BLaER1 treated with 17β-estradiol and CSF1 and Interleukin-3, amounts not matched to agents 10 nM and 100 nM (cell line): ENCODE measurements around the gene UBR4.
"Not testable (repeated sequence)": the region's sequence is repeated elsewhere in the genome, so short reads cannot be mapped to it uniquely, and the experiment has no call there.

ENCODE experiments used
- H3K27ac ChIP-seq, 11 experiments: shearing (Covaris generic); formaldehyde crosslinking; 2 replicates each; pipeline ENCODE4 v1.8.1; 2022
- H3K27me3 ChIP-seq, 11 experiments: shearing (Covaris generic); formaldehyde crosslinking; 2 replicates each; pipeline ENCODE4 v1.8.1; 2022
- H3K36me3 ChIP-seq, 11 experiments: shearing (Covaris generic); formaldehyde crosslinking; 2 replicates each; pipeline ENCODE4 v1.8.1; 2022
- H3K4me1 ChIP-seq, 10 experiments: shearing (Covaris generic); formaldehyde crosslinking; 2 replicates each; pipeline ENCODE4 v1.8.1; 2022
- H3K4me2 ChIP-seq, 11 experiments: shearing (Covaris generic); formaldehyde crosslinking; 2 replicates each; pipeline ENCODE4 v1.8.1; 2022
- H3K4me3 ChIP-seq, 10 experiments: shearing (Covaris generic); formaldehyde crosslinking; 2 replicates each; pipeline ENCODE4 v1.8.1; 2022
- H3K9ac ChIP-seq, 11 experiments: shearing (Covaris generic); formaldehyde crosslinking; 2 replicates each; pipeline ENCODE4 v1.8.1; 2022
- H3K9me3 ChIP-seq, 11 experiments: shearing (Covaris generic); formaldehyde crosslinking; replicated peaks in 1 of 11; 2 replicates each; pipeline ENCODE4 v1.8.1; 2022
- H4K20me1 ChIP-seq, 11 experiments: shearing (Covaris generic); formaldehyde crosslinking; 2 replicates each; pipeline ENCODE4 v1.8.1; 2022
- Cebpa-rat ChIP-seq, 11 experiments: shearing (Covaris generic); IDR thresholded peaks; 2 replicates each; pipeline ENCODE4 v1.8.1; 2022

The UBR4 gene

DNA sequence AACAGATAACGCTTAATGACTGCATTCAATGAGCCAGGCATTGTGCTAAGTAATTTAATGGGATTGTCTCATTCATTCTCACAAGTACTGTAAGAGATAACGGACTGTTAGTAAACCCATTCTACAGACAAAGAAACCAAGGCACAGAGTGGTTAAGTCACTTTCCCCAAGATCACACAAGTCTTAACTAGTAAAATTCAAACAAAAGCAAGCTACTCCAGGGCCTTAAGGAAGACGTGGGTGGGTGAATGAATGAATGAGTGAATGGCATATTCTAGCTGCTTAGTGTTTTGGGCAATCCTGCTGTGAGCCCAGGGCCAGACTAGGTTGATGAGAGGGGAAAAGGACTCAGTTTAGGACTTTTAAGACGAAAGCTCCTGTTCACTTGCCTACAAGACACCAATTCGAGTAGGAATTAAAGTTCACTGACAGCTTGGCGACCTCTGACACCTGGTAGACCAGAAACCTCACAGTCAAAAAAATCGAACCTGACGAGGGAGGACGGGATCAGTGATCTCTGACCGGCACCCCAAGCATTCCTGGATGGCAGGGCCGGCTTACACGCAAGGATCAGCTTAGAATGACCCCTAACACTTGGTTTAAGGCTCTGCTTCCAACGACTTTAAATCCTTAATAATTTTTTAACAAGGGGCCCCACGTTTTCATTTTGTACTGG is 40.7 kb upstream of the UBR4 start:
- Histone ChIP-seq H3K4me2 (peak overlapping the region; percentile 86 to 99 (median 95)), H3K9ac (peak overlapping the region; percentile 90 to 98 (median 95)), H3K9me3 (no peaks in the 10 kb centered on the region), H3K4me1 (peaks cover 31 to 51% (median 34%) of the 10 kb centered on the region in 10 experiments), H4K20me1 (peaks cover 0 to 83% (median 63%) of the 10 kb centered on the region in 11 experiments; a peak in 18 of 22 replicates), H3K27me3 (no peaks in the 10 kb centered on the region), H3K27ac (peak overlapping the region; percentile 92 to 99 (median 97)), H3K4me3 (peak overlapping the region; percentile 77 to 99 (median 90)), H3K36me3 (peaks cover 11 to 72% (median 53%) of the 10 kb centered on the region in 11 experiments; a peak in 21 of 22 replicates)
- no peak for TF ChIP-seq Cebpa-rat (IDR thresholded peaks at IDR 0.05)

DNA sequence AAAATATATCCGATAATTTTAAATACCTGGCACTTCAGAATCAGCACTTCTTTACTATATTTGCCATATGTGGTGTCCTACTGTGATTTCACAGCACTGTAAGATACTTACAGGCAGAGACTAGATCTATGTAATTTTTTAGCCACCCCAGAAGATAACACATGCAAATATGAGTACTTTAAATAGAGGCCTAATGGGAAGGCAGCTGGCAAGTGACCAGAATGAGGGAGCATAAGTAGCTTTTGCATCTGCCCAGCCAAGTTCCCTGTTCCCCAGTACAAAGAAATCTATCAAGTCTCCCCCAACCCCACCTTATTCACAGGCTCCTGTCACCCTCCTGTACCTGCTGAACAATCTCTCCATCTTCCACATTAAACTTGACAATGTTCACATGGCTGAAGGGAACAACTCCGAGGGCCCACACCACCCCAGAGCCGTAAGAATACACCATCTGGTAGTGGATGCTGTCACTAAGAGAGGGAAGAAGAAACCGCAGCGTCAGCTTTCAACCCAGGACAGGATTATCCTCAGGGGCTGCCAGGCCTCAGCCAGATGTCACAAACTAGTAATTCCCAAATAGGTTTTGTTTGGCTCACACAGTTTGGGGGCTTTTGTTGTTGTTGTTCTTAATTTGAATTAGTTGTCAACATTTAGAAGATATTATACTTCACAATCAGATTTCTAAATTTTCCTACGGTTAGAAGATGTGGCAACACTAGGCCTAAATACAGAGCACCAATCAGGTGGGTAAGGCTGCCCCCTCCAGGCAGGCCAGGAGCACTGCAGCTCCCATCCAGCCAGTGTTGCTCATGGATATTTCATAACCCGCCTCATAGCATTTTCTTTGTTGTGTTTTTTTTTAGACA is 30.8 kb upstream of the UBR4 start:
- no peak overlapping the region for H3K4me3 ChIP-seq
- peaks cover 0 to 82% (median 49%) of the 10 kb centered on the region in 11 experiments; a peak in 18 of 22 replicates for H4K20me1 ChIP-seq
- peak overlapping the region in 8 of 11 experiments; percentile 31 to 70 (median 52); a peak in 14 of 22 replicates for H3K27ac ChIP-seq
- no peaks in the 10 kb centered on the region for H3K4me1 ChIP-seq
- no peaks in the 10 kb centered on the region for H3K27me3 ChIP-seq
- H3K9ac ChIP-seq = peak overlapping the region; percentile 2 to 67 (median 48); a peak in 14 of 22 replicates
- no peak overlapping the region for H3K4me2 ChIP-seq
- H3K9me3 ChIP-seq = no peaks in the 10 kb centered on the region
- TF ChIP-seq Cebpa-rat (IDR thresholded peaks at IDR 0.05) = peak in 6 of 11 experiments; percentile 10 to 91 (median 58); a peak in 10 of 22 replicates
- H3K36me3 ChIP-seq = peaks cover 87 to 100% (median 95%) of the 10 kb centered on the region in 11 experiments

DNA sequence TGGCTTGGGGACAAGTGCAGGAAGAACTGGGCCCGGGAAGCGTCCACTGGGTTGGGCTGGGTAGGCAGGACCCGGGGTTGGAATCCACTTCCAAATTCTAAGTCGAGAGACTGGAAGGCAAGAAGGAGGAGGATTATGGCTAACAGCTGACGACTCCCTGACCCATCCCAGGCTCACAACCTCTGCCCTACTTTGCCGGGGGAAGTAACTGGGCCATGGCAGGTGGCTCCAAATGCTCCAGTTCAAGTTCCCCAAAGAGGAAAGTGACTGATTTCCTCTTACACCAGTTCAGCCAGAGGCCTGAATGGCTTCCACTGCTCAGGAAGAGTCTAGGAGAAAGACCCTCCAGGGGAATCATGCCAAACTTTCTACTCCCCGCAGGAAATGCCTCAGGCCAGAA is 29.8 kb upstream of the UBR4 start:
- H3K9me3 ChIP-seq = no peaks in the 10 kb centered on the region
- H3K36me3 ChIP-seq = peaks cover 92 to 100% (median 98%) of the 10 kb centered on the region in 11 experiments
- TF ChIP-seq Cebpa-rat (IDR thresholded peaks at IDR 0.05) = no peak

DNA sequence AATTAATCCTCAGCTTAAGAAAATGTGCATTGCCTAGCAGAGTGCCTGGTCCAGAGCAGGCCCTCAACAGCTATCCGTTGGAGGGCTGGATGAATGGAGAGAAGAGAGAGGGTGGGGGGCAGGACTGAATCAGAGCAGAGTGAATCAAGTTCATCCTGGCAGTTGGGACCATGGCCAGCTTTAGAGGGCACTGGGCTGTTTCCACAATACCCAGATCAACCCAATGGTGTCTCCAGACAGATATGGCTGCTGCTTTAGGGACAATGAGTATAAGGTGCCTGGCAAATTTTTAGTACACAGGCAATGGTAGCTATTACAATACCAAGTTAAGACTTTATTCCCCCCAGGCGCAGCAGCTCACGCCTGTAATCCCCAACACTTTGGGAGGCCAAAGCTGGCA is 24.2 kb upstream of the UBR4 start:
- Histone ChIP-seq H4K20me1 (peaks cover 0 to 86% (median 43%) of the 10 kb centered on the region in 11 experiments; a peak in 16 of 22 replicates), H3K4me1 (peaks cover 0 to 1% (median 0%) of the 10 kb centered on the region in 10 experiments; a peak in 2 of 20 replicates), H3K9ac (no peak overlapping the region), H3K9me3 (no peaks in the 10 kb centered on the region), H3K4me3 (no peak overlapping the region), H3K4me2 (no peak overlapping the region), H3K27me3 (no peaks in the 10 kb centered on the region), H3K27ac (no peak overlapping the region), H3K36me3 (peaks cover 93 to 100% (median 98%) of the 10 kb centered on the region in 11 experiments)
- no peak for TF ChIP-seq Cebpa-rat (IDR thresholded peaks at IDR 0.05)

More for the DNA sequence above, 29.8 kb upstream of the UBR4 start:
- Histone ChIP-seq H3K4me2 (no peak overlapping the region), H4K20me1 (peaks cover 0 to 79% (median 41%) of the 10 kb centered on the region in 11 experiments; a peak in 16 of 22 replicates), H3K27me3 (no peaks in the 10 kb centered on the region), H3K9ac (peak overlapping the region in 1 of 11 experiments; percentile 18; a peak in 1 of 22 replicates), H3K4me3 (no peak overlapping the region), H3K4me1 (no peaks in the 10 kb centered on the region), H3K27ac (peak overlapping the region in 1 of 11 experiments; percentile 63; a peak in 1 of 22 replicates)

DNA sequence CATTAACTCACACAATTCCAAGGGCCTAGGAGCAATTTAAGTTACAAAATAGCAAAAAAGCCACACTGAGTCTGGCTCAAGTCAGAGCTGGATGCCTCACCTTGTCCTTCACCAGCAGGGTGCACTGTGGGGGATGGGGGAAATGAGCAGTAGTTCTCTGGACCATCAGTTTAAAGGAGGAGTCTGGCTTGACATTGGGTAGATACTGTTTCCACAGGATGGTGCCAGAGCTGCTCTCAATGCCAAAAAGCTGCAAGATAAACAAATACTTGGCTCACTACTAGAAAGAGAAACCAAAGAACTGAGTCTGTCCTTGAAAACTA is 22.4 kb upstream of the UBR4 start:
- no peak overlapping the region for H3K27ac ChIP-seq
- H3K4me2 ChIP-seq = no peak overlapping the region
- no peaks in the 10 kb centered on the region for H3K9me3 ChIP-seq
- H3K4me1 ChIP-seq = peaks cover 0 to 8% (median 0%) of the 10 kb centered on the region in 10 experiments; a peak in 5 of 20 replicates
- no peak overlapping the region for H3K4me3 ChIP-seq
- TF ChIP-seq Cebpa-rat (IDR thresholded peaks at IDR 0.05) = no peak
- peaks cover 93 to 100% (median 98%) of the 10 kb centered on the region in 11 experiments for H3K36me3 ChIP-seq
- H3K9ac ChIP-seq = no peak overlapping the region
- peaks cover 0 to 89% (median 51%) of the 10 kb centered on the region in 11 experiments; a peak in 16 of 22 replicates for H4K20me1 ChIP-seq
- H3K27me3 ChIP-seq = no peaks in the 10 kb centered on the region

DNA sequence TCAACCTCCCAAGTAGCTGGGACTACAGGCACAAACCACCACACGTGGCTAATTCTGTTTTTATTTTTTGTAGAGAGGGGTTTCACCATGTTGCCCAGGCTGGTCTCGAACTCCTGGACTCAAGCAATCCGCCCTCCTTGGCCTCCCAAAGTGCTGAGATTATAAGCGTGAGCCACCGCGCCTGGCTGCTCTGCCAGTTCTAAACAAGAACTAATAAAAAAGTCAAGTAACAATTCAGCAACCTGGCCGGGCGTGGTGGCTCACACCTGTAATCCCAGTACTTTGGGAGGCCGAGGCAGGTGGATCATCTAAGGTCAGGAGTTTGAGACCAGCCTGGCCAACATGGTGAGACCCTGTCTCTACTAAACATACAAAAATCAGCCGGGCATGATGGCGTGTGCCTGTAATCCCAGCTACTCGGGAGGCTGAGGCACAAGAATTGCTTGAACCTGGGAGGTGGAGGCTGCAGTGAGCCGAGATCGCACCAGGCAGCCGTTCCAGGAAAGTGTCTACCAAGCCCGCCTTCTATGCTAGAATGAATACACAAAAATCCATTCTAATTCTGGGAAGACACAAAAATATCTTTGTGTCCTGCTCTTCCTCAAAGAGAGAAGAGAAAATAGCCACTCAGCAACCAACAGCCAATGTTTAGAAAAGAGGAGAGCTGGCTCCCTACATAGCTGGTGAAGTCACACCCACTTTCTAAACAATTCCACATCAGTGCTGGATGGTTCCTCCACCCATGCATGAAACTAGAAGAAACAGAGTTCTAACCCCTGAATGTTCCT is 21.9 kb upstream of the UBR4 start:
- Histone ChIP-seq H3K4me1 (peaks cover 0 to 13% (median 4%) of the 10 kb centered on the region in 10 experiments; a peak in 13 of 20 replicates), H4K20me1 (peaks cover 0 to 89% (median 57%) of the 10 kb centered on the region in 11 experiments; a peak in 16 of 22 replicates), H3K36me3 (peaks cover 93 to 100% (median 98%) of the 10 kb centered on the region in 11 experiments)
- H3K4me2 ChIP-seq, H3K27ac ChIP-seq, H3K9ac ChIP-seq, H3K4me3 ChIP-seq, H3K27me3 ChIP-seq, H3K9me3 ChIP-seq: not testable (repeated sequence)

DNA sequence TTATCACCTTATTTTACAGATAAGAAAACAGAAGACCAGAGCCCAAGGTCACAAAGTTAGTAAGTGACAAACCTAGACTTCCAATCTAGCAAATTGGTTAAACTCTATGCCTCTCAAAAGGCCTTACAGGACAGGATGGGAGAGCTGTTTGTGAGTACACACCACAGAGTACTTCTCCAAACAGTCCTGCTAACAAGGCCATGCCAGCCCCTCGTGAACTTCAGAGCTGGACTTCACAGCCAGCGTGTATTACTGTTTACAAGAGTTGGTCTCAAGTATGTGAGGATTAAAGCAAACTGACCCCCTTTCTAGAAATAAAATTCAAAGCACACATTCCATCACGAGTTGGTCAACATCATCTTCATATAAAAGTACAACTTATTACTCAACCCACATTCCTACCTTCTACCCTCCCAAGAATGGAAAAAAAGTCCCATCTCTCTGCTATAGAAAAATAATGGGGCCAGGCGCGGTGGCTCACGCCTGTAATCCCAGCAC is 19.8 kb upstream of the UBR4 start:
- Histone ChIP-seq H3K27me3 (no peaks in the 10 kb centered on the region), H3K36me3 (peaks cover 100% of the 10 kb centered on the region in 11 experiments), H3K9ac (0 out of 22 replicates have a peak overlapping the region, but pooled peaks of 1 of the 11 experiments have one; percentile 13), H3K9me3 (no peaks in the 10 kb centered on the region), H3K4me3 (no peak overlapping the region), H3K4me1 (peaks cover 0 to 20% (median 10%) of the 10 kb centered on the region in 10 experiments; a peak in 14 of 20 replicates), H3K27ac (peak overlapping the region in 2 of 11 experiments; percentile 4 to 35; a peak in 2 of 22 replicates), H3K4me2 (no peak overlapping the region), H4K20me1 (peaks cover 0 to 100% (median 63%) of the 10 kb centered on the region in 11 experiments; a peak in 17 of 22 replicates)
- no peak for TF ChIP-seq Cebpa-rat (IDR thresholded peaks at IDR 0.05)

DNA sequence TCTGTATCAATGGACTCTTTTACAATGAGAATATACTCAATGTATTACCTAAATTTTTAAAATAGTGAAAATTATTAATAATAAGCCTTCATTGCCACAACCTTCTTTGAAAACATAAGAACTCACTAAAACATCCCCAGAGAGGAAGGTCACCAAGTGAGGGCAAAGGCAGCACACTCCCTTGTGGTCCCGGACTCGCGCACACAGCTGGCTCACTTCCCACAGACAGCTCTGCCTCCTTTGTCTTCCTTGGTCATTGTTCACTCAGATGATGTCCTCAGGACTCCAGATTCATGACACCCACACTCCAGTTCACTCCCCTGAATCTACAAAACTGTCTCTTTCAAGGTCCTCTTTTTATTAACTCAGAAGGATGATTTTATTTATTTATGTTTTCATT is 19.2 kb upstream of the UBR4 start:
- H3K27me3 ChIP-seq = no peaks in the 10 kb centered on the region
- H3K36me3 ChIP-seq = peaks cover 100% of the 10 kb centered on the region in 11 experiments
- H3K9me3 ChIP-seq = no peaks in the 10 kb centered on the region
- H3K27ac ChIP-seq = peak overlapping the region in 3 of 11 experiments; percentile 4 to 35 (median 19); a peak in 2 of 22 replicates
- peaks cover 4 to 99% (median 58%) of the 10 kb centered on the region in 11 experiments; a peak in 18 of 22 replicates for H4K20me1 ChIP-seq
- H3K4me3 ChIP-seq = no peak overlapping the region
- no peak for TF ChIP-seq Cebpa-rat (IDR thresholded peaks at IDR 0.05)
- no peak overlapping the region for H3K4me2 ChIP-seq
- peaks cover 0 to 20% (median 10%) of the 10 kb centered on the region in 10 experiments; a peak in 14 of 20 replicates for H3K4me1 ChIP-seq
- peak overlapping the region in 3 of 11 experiments; percentile 2 to 41 (median 2); a peak in 2 of 22 replicates for H3K9ac ChIP-seq
